BE2C (cell line): ENCODE measurements around the gene PLXDC2.
A peak's percentile ranks its signal among the peaks of the same experiment; 100 is the strongest.

Experiments
- DNase-seq: peaks from one replicate; pipeline ENCODE4 v3.0.0-alpha.2; 2020
- H3K27me3 ChIP-seq: fragments of 250-450 bp; sonication (Bioruptor Pico); 2 replicates; pipeline ENCODE4 v1.5.1; 2020; ENCODE audit warnings: mild to moderate bottlenecking
- H3K36me3 ChIP-seq: fragments of 250-450 bp; sonication (Bioruptor Pico); 2 replicates; pipeline ENCODE4 v1.5.1; 2020; ENCODE audit warnings: mild to moderate bottlenecking
- H3K4me1 ChIP-seq: fragments of 250-450 bp; sonication (Bioruptor Pico); 2 replicates; pipeline ENCODE4 v1.5.1; 2020
- H3K4me3 ChIP-seq: 2 replicates; pipeline ENCODE4 v1.5.1; 2011; ENCODE audit warnings: low read depth, low read length
- H3K9me3 ChIP-seq: fragments of 250-450 bp; sonication (Bioruptor Pico); 2 replicates; pipeline ENCODE4 v1.5.1; 2020
- TF ChIP-seq, protein P1 (sequence below): IDR thresholded peaks from 2 replicates; pipeline ENCODE4 v1.5.1; 2012; ENCODE audit warnings: mild to moderate bottlenecking, low read depth, low read length

Gene PLXDC2

DNA sequence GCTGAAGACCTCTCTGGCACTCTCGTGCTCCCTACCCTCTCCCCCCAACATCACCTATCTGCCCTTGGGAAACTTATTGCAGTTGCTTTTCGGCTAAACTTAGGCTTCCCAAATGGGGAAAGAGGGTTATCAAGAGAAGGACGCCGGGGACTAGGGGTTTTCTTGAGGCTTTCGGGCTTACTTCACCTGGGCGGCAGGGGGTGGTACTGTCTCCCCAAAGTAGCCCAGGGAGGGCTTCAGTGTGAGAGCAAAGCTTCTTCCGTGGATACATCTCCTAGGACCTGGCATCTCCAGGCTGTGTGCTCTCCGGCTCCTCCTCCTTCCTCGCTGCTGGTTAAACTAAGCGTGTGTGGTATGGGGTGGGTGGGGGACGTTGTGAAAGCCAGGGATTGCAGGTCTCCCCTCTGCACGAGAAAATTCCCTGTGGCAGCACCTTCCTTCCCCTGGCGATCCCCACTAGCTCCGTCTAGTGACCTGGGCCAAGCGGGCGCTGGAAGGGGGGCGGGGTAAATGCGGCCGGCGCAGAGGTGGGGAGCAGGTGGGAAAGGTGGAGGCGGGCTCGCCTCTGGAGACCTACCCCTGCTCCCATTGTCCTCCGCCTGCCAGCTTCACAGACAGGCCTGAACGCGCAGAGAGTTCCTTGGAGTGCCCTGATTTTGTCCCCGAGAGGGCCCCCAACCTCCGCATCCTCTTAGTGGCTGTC, 1.1 kb downstream of the PLXDC2 start:
- Histone ChIP-seq H3K27me3 (peaks cover 36% of the 10 kb centered on the region), H3K4me3 (peak overlapping the region; percentile 80), H3K36me3 (no peaks in the 10 kb centered on the region), H3K4me1 (no peaks in the 10 kb centered on the region), H3K9me3 (no peaks in the 10 kb centered on the region)
- no peak for DNase-seq
- TF ChIP-seq, protein P1, sequence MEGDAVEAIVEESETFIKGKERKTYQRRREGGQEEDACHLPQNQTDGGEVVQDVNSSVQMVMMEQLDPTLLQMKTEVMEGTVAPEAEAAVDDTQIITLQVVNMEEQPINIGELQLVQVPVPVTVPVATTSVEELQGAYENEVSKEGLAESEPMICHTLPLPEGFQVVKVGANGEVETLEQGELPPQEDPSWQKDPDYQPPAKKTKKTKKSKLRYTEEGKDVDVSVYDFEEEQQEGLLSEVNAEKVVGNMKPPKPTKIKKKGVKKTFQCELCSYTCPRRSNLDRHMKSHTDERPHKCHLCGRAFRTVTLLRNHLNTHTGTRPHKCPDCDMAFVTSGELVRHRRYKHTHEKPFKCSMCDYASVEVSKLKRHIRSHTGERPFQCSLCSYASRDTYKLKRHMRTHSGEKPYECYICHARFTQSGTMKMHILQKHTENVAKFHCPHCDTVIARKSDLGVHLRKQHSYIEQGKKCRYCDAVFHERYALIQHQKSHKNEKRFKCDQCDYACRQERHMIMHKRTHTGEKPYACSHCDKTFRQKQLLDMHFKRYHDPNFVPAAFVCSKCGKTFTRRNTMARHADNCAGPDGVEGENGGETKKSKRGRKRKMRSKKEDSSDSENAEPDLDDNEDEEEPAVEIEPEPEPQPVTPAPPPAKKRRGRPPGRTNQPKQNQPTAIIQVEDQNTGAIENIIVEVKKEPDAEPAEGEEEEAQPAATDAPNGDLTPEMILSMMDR, result peak; percentile 16; the same call in 1 of the 2 replicates

DNA sequence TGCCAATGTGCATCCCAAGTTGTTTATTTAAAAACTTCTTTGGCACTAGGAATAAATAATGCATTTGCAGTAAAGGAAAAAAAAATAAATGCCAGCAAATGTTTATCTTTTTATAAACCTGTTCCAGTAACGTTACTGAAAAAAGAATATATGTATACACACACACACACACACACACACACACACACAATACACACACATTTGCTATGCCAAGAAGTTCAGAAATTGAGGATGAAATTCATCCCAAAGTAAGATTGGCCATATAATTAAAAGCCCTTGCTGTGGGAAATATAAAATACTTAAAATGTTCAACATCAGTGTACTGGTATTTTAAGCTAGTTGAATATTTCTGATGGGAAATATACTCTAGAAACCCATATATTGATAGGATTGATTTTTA, 2.6 kb downstream of the PLXDC2 start:
- peaks cover 36% of the 10 kb centered on the region for H3K27me3 ChIP-seq
- TF ChIP-seq, protein P1, result no peak
- no peak for DNase-seq
- no peaks in the 10 kb centered on the region for H3K4me1 ChIP-seq
- H3K36me3 ChIP-seq, result no peaks in the 10 kb centered on the region
- H3K9me3 ChIP-seq, result no peaks in the 10 kb centered on the region
- H3K4me3 ChIP-seq, result no peak overlapping the region

DNA sequence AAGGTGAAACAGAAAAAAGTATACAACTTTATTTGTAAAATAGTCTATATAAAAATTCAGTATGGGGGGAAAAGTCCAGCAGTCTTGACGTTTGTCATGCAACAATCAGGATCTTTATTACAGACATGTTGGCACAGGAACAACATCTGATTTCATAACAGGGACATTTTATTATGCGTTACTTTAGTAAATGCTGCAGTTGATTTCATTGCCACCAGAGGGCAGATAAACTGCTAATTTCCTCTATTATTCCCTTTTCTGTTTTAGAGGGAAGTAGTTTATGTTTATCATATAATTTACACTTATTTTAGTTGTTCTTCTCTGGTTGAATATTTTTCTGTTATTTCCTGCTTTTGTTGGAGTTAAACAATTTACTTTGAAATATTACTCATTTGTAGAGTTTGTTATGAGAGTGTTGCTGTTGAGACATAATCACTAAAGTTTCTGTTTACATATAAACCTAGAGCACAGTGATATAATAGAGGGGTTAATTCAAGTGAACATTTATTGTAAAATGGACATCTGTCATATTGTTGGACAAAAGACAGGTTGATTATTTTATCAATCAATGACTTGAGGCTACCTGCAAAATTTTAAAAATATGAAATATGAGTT, 3.3 kb downstream of the PLXDC2 start:
- no peak overlapping the region for H3K4me3 ChIP-seq
- peak; percentile 21 for DNase-seq

DNA sequence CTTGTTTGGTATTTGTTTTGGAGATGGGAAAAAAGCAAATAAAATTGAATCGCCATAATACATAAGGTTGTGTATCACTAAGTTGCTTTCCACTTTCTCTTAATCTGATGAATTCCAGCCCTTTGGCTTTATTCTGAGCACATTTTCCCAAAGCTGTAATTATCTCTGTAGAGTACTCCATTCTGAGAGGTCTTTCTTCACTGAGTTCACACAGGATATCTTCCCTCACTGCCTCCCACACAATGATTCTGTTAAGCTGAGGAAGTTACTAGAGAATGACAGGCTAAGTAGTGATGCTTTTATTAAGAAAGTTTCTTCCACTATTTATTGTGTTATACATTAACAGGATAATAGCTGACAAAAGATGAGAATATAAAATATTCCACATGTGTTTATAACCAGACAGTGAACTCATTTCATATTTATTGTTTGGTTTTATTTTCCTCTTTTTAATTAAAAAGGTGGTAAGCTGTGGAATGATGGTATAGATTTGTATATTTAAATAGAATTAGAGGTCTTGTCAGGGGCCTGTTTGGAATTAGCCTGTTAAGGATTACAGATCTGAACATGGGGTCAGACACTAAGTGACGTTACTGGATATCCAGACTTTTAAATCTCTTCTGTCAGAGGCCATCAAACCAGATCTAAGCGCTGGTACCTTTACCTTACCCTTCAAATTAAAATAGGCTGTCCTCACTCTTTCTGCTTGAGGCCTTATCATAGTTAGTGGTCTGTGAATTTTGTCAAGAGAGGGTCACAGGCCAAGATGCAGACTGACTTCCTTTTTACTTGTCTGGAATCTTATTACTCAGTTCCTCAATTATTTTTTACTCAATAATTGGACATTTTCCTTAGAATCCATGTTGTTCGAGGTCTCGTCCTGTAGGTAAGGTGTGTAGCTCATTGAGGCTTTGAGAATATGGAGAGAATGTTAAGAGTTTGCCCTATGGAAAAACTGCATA, 8.4 kb downstream of the PLXDC2 start:
- Histone ChIP-seq H3K4me3 (no peak overlapping the region), H3K36me3 (no peaks in the 10 kb centered on the region), H3K27me3 (no peaks in the 10 kb centered on the region), H3K9me3 (no peaks in the 10 kb centered on the region), H3K4me1 (peaks cover 10% of the 10 kb centered on the region)
- TF ChIP-seq, protein P1, result no peak
- no peak for DNase-seq

More for the DNA sequence above, 3.3 kb downstream of the PLXDC2 start:
- TF ChIP-seq, protein P1, result peak; percentile 65
- Histone ChIP-seq H3K36me3 (no peaks in the 10 kb centered on the region), H3K9me3 (no peaks in the 10 kb centered on the region), H3K27me3 (peaks cover 33% of the 10 kb centered on the region), H3K4me1 (no peaks in the 10 kb centered on the region)

DNA sequence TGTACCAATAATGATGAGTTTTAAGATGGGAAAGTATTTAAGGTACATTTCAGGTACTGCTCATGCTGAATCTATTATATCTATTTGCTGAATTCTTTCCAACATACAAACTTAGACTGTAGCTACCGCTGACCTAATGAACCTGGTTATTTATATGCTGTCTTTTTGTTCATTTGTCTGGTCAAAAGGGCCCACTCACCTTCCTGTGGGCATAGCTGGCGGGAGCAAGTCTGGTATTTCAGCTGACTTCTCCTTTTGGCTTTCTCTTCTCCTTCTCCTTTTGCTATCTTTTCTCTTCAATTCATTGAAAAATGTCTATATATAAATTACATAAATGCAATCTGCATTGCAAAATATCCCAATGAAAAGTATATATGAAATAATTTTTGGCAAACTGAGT, 9.5 kb downstream of the PLXDC2 start:
- Histone ChIP-seq H3K36me3 (no peaks in the 10 kb centered on the region), H3K4me1 (peaks cover 10% of the 10 kb centered on the region), H3K27me3 (no peaks in the 10 kb centered on the region), H3K4me3 (no peak overlapping the region), H3K9me3 (no peaks in the 10 kb centered on the region)
- TF ChIP-seq, protein P1, result no peak
- DNase-seq, result no peak
